GM12801 (cell line): ENCODE measurements around the gene SEMA7A.

Experiments
- TF ChIP-seq, protein P1 (sequence below): IDR thresholded peaks from one replicate; pipeline ENCODE4 v1.5.1; 2011; ENCODE audit warnings: control low read depth; ENCODE audit not compliant: insufficient read length; ENCODE audit errors: extremely low read depth

The SEMA7A gene

GRCh38 chr15:74464216-74464615 is 30.5 kb upstream of the SEMA7A start:
- TF ChIP-seq, protein P1, sequence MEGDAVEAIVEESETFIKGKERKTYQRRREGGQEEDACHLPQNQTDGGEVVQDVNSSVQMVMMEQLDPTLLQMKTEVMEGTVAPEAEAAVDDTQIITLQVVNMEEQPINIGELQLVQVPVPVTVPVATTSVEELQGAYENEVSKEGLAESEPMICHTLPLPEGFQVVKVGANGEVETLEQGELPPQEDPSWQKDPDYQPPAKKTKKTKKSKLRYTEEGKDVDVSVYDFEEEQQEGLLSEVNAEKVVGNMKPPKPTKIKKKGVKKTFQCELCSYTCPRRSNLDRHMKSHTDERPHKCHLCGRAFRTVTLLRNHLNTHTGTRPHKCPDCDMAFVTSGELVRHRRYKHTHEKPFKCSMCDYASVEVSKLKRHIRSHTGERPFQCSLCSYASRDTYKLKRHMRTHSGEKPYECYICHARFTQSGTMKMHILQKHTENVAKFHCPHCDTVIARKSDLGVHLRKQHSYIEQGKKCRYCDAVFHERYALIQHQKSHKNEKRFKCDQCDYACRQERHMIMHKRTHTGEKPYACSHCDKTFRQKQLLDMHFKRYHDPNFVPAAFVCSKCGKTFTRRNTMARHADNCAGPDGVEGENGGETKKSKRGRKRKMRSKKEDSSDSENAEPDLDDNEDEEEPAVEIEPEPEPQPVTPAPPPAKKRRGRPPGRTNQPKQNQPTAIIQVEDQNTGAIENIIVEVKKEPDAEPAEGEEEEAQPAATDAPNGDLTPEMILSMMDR = no peak

GRCh38 chr15:74463634-74464033 is 29.9 kb upstream of the SEMA7A start:
- TF ChIP-seq, protein P1 = no peak

GRCh38 chr15:74461847-74462511 is 28.2 kb upstream of the SEMA7A start:
- TF ChIP-seq, protein P1 = no peak

DNA sequence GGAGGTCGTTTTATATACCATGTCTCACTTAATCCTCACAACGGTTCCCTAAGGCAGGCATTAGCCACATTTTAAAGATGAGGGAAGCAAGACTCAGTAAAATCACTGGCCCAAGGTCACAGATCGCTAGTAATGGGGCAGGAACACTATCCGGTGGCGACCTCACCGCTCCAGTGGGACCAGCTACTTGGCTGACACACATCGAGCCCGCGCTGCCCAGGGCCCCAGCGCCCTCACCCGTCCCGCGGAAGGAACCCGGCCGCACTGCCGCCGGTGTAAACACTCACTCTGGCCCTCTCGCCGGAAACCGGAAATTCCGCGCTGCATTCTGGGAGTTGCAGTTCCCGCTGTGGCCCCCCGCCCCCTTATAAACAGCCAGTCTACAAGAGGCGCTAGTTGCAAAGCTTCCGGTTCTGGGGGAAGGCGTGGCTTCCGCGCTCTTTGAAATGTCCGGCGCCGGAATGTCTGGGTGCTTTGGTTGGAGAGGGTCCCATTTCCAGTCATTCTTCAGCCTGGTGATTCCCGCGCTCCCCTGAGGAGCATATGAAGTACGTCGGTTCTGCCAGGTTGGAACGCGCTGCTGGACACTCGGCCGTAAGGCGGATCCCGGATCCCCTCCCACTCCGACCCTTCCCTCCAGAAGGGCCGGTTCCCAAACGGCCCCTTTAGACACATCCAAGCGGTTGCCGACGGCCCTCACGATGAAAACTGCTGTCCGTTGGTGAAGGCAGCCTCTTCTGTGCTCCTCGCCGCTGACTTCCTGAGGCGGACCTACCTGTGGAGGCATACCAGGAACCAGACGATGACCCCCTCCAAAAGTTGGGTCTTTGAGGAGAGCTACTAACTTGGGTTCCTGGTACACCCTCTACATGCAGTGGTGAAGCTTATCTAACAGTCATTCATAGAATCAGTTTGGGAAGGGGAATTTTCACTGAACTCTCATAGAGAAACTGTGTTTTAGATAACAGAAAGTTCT is 27.4 kb upstream of the SEMA7A start, which contains the start of gene UBL7:
Gene UBL7, minus strand, starts transcription at position 290 of the 976 bp plus-strand sequence. CDS start 2,293 bp downstream, outside the sequence.
- TF ChIP-seq, protein P1 = no peak

DNA sequence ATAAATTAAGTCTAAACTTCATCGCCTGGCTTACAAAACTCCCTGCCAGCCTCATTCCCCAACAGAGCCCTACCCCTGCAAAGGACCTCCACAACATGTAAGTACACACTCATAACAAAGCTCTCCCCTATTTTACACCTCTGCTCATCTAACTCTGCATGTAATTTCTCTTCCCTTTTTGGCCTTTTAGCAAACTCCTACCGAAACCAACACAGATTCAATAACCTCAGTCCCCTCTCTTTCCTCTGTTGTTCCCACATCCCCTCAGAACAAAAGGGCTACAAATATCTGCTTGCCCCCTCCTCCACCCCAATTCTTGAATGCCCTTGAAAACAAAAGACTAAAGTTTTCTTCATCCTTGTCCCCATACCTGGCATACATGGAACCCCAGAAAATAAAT is 26.5 kb upstream of the SEMA7A start:
- TF ChIP-seq, protein P1 = no peak

- TF ChIP-seq, protein P1 = no peak
These were observed 24.7 kb upstream of the SEMA7A start for GRCh38 chr15:74458473-74458872.

GRCh38 chr15:74454764-74455500 is 21.2 kb upstream of the SEMA7A start:
- TF ChIP-seq, protein P1 = no peak
